Measurements from ENCODE around the gene EXD3. TPM values are rescaled to one million over a fixed set of nuclear protein-coding genes. Genes with fewer than 3 reads are reported as not detected.

Gene EXD3
- polyA plus RNA-seq, 1 of the 3 experiments (the other 2 are of a cell fraction), result 11.5 TPM

DNA sequence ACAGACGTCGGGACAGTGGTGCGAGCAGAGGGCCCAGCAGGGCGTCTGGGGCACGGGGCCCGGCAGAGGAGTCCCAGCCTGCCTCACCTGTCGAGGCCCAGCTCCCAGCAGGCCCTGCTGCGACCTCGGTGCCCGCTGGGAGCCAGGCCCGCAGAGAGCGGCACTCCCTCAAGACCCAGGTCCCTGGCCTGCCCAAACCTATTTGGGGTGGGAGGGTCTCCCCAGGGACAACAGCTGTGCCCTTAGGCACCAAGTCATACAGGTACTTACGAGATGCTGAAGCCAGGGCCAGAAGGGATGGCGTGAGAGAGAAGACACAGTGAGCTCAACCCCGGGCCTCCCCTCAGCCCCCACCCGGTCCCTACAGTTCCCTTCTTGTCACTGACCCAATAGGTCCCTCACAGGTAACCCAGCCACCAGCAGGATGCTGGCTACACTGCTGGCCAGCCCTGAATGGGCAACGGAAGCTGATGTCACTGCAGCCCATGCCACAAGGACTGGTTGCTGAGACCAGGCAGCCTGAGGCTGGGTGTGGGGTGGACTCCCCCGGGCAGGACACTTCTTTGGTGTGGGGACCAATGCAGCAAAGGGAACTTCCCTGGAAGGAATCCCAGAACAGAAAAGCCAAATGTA, 32.5 kb upstream of the EXD3 start:
- POLR2A ChIA-PET, result no interaction called here
- Histone ChIP-seq H3K27ac (ENCODE audit: low read depth in 2 of 2, low read length in 1 of 2) (peak overlapping the region in 1 of 2 experiments; percentile 83; a peak in 2 of 4 replicates), H3K9me2 (no peaks in the 10 kb centered on the region), H3K4me3 (ENCODE audit: low read depth in 2 of 2, low read length in 1 of 2) (no peak overlapping the region), H3K4me1 (ENCODE audit: control insufficient read depth in 1 of 2, insufficient read depth in 2 of 2, low read depth in 1 of 2, low read length in 1 of 2) (peaks cover 18 to 51% of the 10 kb centered on the region in 2 experiments), H3K9me3 (no peaks in the 10 kb centered on the region), H3K36me3 (replicated peaks in 1 of 2; ENCODE audit: control insufficient read depth in 1 of 2, insufficient read depth in 2 of 2, low read length in 1 of 2) (peaks cover 0 to 34% of the 10 kb centered on the region in 2 experiments), H4K20me1 (ENCODE audit: insufficient read depth) (peaks cover 16% of the 10 kb centered on the region), H3F3A (replicated peaks; ENCODE audit: insufficient read depth) (no peaks in the 10 kb centered on the region), H3K9ac (no peak overlapping the region), H3K4me2 (no peak overlapping the region), H3K79me2 (ENCODE audit: insufficient read depth) (peaks cover 10% of the 10 kb centered on the region; the same call in 1 of the 2 replicates), H2AFZ (ENCODE audit: low read depth) (no peak overlapping the region), H3K27me3 (ENCODE audit: insufficient read depth) (no peaks in the 10 kb centered on the region)
- 93% methylated on average over 4 of the region's 18 CpGs for WGBS (ENCODE audit: low lambda C conversion rate)
- DNase-seq, result no peak
- TF ChIP-seq, protein P1, sequence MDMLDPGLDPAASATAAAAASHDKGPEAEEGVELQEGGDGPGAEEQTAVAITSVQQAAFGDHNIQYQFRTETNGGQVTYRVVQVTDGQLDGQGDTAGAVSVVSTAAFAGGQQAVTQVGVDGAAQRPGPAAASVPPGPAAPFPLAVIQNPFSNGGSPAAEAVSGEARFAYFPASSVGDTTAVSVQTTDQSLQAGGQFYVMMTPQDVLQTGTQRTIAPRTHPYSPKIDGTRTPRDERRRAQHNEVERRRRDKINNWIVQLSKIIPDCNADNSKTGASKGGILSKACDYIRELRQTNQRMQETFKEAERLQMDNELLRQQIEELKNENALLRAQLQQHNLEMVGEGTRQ (IDR thresholded peaks at IDR 0.05; ENCODE audit: borderline replicate concordance, low read depth, low read length), result no peak
- TF ChIP-seq, protein P2, sequence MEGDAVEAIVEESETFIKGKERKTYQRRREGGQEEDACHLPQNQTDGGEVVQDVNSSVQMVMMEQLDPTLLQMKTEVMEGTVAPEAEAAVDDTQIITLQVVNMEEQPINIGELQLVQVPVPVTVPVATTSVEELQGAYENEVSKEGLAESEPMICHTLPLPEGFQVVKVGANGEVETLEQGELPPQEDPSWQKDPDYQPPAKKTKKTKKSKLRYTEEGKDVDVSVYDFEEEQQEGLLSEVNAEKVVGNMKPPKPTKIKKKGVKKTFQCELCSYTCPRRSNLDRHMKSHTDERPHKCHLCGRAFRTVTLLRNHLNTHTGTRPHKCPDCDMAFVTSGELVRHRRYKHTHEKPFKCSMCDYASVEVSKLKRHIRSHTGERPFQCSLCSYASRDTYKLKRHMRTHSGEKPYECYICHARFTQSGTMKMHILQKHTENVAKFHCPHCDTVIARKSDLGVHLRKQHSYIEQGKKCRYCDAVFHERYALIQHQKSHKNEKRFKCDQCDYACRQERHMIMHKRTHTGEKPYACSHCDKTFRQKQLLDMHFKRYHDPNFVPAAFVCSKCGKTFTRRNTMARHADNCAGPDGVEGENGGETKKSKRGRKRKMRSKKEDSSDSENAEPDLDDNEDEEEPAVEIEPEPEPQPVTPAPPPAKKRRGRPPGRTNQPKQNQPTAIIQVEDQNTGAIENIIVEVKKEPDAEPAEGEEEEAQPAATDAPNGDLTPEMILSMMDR (IDR thresholded peaks at IDR 0.05), result no peak
- TF ChIP-seq MEF2A (IDR thresholded peaks at IDR 0.05; ENCODE audit: borderline replicate concordance, low read depth) (no peak), RFX5 (IDR thresholded peaks at IDR 0.05; ENCODE audit: low read length) (no peak), EZH2phosphoT487 (IDR thresholded peaks at IDR 0.05; ENCODE audit: borderline replicate concordance, low read depth) (no peak), FOXJ3 (CRISPR knock-in tag; IDR thresholded peaks at IDR 0.05) (no peak), JUND (IDR thresholded peaks at IDR 0.05) (no peak), RAD21 (IDR thresholded peaks at IDR 0.05; ENCODE audit: low read length) (no peak), POLR2AphosphoS5 (IDR thresholded peaks at IDR 0.05; ENCODE audit: low read depth, low read length) (no peak), GABPA (IDR thresholded peaks at IDR 0.05; ENCODE audit: low read depth) (no peak), FOSL2 (IDR thresholded peaks at IDR 0.05; ENCODE audit: borderline replicate concordance, low read depth) (no peak), SMC3 (IDR thresholded peaks at IDR 0.05; ENCODE audit: low read depth, low read length) (no peak)
- TF ChIP-seq, protein P3, sequence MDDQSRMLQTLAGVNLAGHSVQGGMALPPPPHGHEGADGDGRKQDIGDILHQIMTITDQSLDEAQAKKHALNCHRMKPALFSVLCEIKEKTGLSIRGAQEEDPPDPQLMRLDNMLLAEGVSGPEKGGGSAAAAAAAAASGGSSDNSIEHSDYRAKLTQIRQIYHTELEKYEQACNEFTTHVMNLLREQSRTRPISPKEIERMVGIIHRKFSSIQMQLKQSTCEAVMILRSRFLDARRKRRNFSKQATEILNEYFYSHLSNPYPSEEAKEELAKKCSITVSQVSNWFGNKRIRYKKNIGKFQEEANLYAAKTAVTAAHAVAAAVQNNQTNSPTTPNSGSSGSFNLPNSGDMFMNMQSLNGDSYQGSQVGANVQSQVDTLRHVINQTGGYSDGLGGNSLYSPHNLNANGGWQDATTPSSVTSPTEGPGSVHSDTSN (IDR thresholded peaks at IDR 0.05), result no peak
- TF ChIP-seq, protein P4, sequence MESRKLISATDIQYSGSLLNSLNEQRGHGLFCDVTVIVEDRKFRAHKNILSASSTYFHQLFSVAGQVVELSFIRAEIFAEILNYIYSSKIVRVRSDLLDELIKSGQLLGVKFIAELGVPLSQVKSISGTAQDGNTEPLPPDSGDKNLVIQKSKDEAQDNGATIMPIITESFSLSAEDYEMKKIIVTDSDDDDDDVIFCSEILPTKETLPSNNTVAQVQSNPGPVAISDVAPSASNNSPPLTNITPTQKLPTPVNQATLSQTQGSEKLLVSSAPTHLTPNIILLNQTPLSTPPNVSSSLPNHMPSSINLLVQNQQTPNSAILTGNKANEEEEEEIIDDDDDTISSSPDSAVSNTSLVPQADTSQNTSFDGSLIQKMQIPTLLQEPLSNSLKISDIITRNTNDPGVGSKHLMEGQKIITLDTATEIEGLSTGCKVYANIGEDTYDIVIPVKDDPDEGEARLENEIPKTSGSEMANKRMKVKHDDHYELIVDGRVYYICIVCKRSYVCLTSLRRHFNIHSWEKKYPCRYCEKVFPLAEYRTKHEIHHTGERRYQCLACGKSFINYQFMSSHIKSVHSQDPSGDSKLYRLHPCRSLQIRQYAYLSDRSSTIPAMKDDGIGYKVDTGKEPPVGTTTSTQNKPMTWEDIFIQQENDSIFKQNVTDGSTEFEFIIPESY (IDR thresholded peaks at IDR 0.05; ENCODE audit: borderline replicate concordance, low read depth), result no peak
- CTCF ChIA-PET, result interaction anchor here (1.1 to 5.7 kb wide), 4 partner anchors 11 to 154 kb away, joined by 3 to 53 read pairs (median 8); partner anchors contain the start of genes ENTPD8, EXD3, NOXA1 and NRARP

All from SK-N-SH (cell line).